HG03354 (cell line): ENCODE measurements around the gene ITGBL1.
"Not testable (repeated sequence)": the region's sequence is repeated elsewhere in the genome, so short reads cannot be mapped to it uniquely, and the experiment has no call there.

Experiments
- ATAC-seq: cut with Tn5 transposase; IDR thresholded peaks from one replicate; pipeline ENCODE4 v1.9.1; 2021; ENCODE audit warnings: mild to moderate bottlenecking; ENCODE audit not compliant: unreplicated experiment, poor library complexity, severe bottlenecking

The ITGBL1 gene

GRCh38 chr13:101493541-101493940 is 41.1 kb downstream of the ITGBL1 start:
- ATAC-seq, result no peak

DNA sequence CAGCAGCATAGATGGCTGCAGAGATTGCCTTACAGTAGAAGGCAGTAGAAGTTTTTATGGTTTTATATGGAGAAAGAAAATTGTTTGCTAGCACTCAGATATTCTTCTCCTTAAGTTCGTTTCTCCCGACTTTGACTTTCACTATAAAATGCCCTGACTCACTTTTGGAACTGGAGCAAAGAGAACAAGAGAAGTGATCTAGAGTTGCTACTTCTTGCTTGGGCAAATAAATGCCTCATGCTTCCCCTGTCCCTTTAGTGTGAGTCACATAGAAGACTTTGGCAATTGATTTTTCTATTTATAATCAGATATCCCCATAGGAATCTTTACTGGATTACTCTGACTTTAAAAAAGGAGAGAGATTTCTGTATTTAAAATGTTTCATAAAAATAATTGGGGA is 46.9 kb downstream of the ITGBL1 start:
- ATAC-seq, result no peak

GRCh38 chr13:101502618-101503017 is 50.1 kb downstream of the ITGBL1 start:
- ATAC-seq, result no peak

GRCh38 chr13:101511161-101511560 is 58.7 kb downstream of the ITGBL1 start:
- ATAC-seq, result no peak

GRCh38 chr13:101511766-101512165 is 59.3 kb downstream of the ITGBL1 start:
- ATAC-seq, result no peak

- no peak for ATAC-seq
These were observed 60.2 kb downstream of the ITGBL1 start for GRCh38 chr13:101512650-101513049.

GRCh38 chr13:101514100-101514499 is 61.6 kb downstream of the ITGBL1 start:
- ATAC-seq, result no peak

GRCh38 chr13:101514695-101515275 is 62.3 kb downstream of the ITGBL1 start:
- peak; percentile 79 for ATAC-seq

- no peak for ATAC-seq
These were observed 63.0 kb downstream of the ITGBL1 start for GRCh38 chr13:101515504-101515903.

GRCh38 chr13:101516262-101516661 is 63.8 kb downstream of the ITGBL1 start:
- ATAC-seq, result no peak

- peak; percentile 91 for ATAC-seq
These were observed 68.2 kb downstream of the ITGBL1 start for GRCh38 chr13:101520672-101521071.

DNA sequence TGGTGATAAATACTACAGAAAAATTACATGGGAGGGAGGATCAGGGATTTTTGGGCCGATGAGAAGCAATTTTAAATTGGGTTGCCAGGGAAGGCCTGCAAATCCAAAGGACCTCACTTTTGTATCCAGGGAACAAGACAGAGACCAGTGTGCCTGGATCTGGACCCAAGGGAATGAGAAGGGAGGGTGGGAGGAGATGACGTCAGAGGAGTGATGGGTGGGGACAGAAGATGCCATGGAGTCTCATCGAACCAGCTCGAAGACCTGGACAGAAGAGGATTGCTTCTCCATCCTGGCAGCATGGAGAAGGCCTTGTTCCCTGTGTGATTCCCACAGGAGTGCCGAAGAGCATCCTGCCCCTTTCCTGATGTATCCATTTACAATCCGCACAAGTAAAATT is 68.9 kb downstream of the ITGBL1 start:
- ATAC-seq, result no peak

- no peak for ATAC-seq
These were observed 70.1 kb downstream of the ITGBL1 start for GRCh38 chr13:101522607-101523006.

DNA sequence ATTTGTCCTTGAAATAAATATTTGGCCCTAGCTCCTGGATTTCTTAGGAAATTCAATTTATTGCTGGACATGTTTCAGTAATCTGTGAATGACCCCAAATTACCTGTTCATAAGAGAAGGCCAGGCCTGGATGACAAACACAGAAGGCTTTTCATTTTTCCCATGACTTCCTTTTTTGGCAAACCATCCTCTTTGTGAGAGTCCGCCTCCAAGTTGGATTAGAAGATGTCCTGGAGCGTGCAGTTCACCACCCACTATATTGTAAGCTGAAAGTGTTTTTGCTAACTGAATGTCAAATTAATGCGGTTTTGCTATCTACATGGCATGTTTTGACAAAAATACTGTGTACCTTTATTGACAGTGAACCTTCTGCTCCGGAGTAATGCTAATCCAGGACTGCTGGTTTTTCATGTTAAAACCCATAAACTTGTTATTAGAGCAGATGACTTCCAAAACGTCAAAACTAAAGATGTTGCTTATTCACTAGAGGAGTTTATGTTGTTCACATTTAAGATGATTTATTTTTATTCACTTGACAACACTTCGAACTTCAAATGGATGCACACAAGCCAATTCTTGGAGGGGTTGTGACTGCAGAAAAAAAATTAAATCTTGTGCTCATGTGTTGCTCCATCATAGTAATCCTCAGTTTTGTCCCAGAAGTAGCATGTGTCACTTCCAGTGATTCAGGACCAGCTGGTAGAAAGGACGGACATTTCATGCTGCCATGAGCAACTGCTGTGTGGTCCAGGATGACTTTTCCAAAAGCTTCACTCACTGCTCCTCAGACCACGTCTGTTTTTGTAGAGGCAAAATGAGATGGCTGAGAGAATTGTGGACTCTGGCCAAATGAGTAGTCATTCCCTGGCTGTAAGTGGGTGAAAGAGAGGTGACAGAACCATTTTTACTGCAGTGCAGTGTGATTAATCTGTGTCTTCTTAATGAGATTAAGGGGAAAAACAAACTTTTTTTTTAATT is 71.0 kb downstream of the ITGBL1 start:
- ATAC-seq, result no peak

GRCh38 chr13:101527130-101527529 is 74.7 kb downstream of the ITGBL1 start:
- no peak for ATAC-seq

DNA sequence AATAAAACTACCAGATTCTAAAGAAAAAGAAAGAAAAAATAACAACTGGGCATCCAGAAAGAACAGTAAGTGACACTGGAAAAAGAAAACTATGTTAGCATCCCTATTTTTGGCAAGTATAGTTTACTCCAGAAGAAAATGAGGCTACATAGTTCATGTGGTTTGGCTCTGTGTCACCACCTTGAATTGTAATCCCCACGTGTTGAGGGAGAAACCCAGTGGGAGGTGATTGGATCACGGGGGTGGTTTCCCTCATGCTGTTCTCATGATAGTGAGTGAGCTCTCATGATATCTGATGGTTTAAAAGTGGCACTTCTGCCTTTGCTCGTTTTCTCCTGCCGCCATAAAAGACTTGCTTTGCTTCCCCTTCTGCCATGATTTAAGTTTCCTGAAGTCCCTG is 76.9 kb downstream of the ITGBL1 start:
- no peak for ATAC-seq

- no peak for ATAC-seq
These were observed 77.8 kb downstream of the ITGBL1 start for GRCh38 chr13:101530293-101530692.

GRCh38 chr13:101535192-101535746 is 82.8 kb downstream of the ITGBL1 start:
- ATAC-seq, result no peak

GRCh38 chr13:101536079-101536478 is 83.6 kb downstream of the ITGBL1 start:
- ATAC-seq, result no peak

- not testable (repeated sequence) for ATAC-seq
These were observed 92.1 kb downstream of the ITGBL1 start for GRCh38 chr13:101544544-101544943.

GRCh38 chr13:101544979-101545378 is 92.5 kb downstream of the ITGBL1 start:
- ATAC-seq, result no peak
